ENCODE data around the gene INSR.

Gene INSR

DNA sequence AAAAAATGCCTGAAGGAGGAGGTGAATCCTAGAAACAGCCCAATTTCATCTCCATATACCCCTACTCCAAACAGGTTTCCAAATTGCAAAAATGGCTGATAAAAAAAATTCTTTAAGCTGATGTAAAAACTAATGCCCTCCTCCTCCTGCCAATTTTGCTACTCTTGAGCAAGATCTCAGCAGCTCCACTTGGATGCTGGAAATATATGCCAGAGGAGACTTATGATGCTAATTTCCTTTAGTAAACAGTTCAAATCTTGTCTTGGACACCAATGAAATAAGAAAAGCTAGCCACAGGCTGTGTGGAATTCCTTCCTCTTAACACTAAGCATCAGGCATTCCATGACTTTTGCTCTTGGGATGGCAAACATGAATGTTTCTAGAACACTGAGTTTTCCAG, 67.5 kb downstream of the INSR start:
- TF ChIP-seq, protein P1, sequence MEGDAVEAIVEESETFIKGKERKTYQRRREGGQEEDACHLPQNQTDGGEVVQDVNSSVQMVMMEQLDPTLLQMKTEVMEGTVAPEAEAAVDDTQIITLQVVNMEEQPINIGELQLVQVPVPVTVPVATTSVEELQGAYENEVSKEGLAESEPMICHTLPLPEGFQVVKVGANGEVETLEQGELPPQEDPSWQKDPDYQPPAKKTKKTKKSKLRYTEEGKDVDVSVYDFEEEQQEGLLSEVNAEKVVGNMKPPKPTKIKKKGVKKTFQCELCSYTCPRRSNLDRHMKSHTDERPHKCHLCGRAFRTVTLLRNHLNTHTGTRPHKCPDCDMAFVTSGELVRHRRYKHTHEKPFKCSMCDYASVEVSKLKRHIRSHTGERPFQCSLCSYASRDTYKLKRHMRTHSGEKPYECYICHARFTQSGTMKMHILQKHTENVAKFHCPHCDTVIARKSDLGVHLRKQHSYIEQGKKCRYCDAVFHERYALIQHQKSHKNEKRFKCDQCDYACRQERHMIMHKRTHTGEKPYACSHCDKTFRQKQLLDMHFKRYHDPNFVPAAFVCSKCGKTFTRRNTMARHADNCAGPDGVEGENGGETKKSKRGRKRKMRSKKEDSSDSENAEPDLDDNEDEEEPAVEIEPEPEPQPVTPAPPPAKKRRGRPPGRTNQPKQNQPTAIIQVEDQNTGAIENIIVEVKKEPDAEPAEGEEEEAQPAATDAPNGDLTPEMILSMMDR (IDR thresholded peaks at IDR 0.05; ENCODE audit: insufficient read depth, low read depth, low read length, missing control alignments) = no peak
- no peak overlapping the region for H3K4me3 ChIP-seq (ENCODE audit: low read length)
- no peak for DNase-seq (ENCODE audit: low read depth)

GRCh38 chr19:7225741-7226140, 68.5 kb downstream of the INSR start:
- H3K4me3 ChIP-seq (ENCODE audit: low read length) = no peak overlapping the region
- TF ChIP-seq, protein P1 (IDR thresholded peaks at IDR 0.05; ENCODE audit: insufficient read depth, low read depth, low read length, missing control alignments) = no peak
- DNase-seq (ENCODE audit: low read depth) = no peak

DNA sequence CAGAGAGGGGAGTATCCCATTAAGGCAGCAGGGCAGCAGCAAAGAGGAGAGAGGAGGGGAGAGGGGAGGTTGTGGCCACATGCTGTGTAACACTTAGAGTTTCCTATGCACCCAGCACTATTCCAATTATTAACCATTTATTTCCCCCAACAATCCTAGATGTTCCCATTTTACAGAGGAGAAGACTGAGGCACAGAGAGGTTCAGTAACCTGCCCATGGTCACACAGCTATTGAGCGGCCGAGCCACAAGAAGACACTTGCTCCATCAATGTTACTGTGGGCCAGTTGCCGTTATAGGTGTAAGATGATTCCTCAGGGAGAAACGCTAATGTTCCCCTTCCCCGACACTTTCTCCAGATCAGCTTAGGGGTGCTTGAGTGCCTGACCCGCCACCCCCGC, 69.2 kb downstream of the INSR start:
- no peak overlapping the region for H3K4me3 ChIP-seq (ENCODE audit: low read length)
- DNase-seq (ENCODE audit: low read depth) = no peak
- TF ChIP-seq, protein P1 (IDR thresholded peaks at IDR 0.05; ENCODE audit: insufficient read depth, low read depth, low read length, missing control alignments) = no peak

- no peak for DNase-seq (ENCODE audit: low read depth)
- H3K4me3 ChIP-seq (ENCODE audit: low read length) = no peak overlapping the region
- TF ChIP-seq, protein P1 (IDR thresholded peaks at IDR 0.05; ENCODE audit: insufficient read depth, low read depth, low read length, missing control alignments) = no peak
Measured at GRCh38 chr19:7224209-7224686, 70.0 kb downstream of the INSR start.

DNA sequence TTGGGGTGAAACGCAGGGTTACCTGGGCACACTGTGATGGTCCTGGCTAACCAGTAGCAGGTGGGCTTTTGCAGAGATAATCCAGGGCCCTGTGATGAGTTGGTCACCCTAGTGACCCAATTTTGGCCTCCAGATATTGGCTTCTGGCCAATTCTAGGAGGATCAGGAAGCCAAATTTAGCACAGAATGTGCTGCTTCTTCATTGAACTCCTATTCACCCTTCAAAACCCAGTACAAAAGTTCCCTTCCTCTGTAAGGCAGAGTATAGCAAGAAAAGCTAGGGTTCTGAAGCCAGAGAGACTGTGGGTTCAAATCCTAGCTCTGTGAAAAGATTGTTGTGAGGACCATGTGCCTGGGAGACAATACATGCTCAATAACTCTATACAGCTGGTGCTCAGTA, 70.8 kb downstream of the INSR start:
- TF ChIP-seq, protein P1 (IDR thresholded peaks at IDR 0.05; ENCODE audit: insufficient read depth, low read depth, low read length, missing control alignments) = no peak
- H3K4me3 ChIP-seq (ENCODE audit: low read length) = no peak overlapping the region

DNA sequence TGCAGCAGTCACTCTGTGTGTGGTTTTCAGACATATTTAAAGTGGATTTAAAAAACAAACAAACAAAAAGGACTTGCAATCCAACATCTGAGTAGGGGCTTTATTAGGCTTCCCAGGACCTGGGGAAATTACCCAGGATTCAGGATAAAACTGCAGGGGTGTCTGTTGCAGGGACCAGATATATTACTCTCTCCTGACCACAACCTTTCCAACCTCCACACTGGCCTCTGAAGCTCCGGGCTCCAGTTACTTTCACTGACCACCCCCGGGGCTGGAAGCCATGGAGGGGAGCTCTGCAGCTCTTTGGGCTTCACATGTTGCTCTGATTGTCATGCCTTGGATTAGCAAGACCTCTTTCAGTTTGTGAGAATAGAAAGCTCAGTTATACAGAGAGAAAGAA, 75.2 kb downstream of the INSR start:
- no peak for DNase-seq (ENCODE audit: low read depth)
- TF ChIP-seq, protein P1 (IDR thresholded peaks at IDR 0.05; ENCODE audit: insufficient read depth, low read depth, low read length, missing control alignments) = no peak
- no peak overlapping the region for H3K4me3 ChIP-seq (ENCODE audit: low read length)

More for the DNA sequence above, 70.8 kb downstream of the INSR start:
- DNase-seq (ENCODE audit: low read depth) = no peak

GRCh38 chr19:7217861-7218260, 76.4 kb downstream of the INSR start:
- TF ChIP-seq, protein P1 (IDR thresholded peaks at IDR 0.05; ENCODE audit: insufficient read depth, low read depth, low read length, missing control alignments) = no peak
- H3K4me3 ChIP-seq (ENCODE audit: low read length) = no peak overlapping the region
- no peak for DNase-seq (ENCODE audit: low read depth)

Measured in epithelial cell of esophagus (primary cell).